Stimulated activated CD4-positive, alpha-beta T cell treated with anti-CD3 and anti-CD28 coated beads, Interleukin-1b, Interleukin-23, amount 100 ng/mL, for 24 hours (primary cell): Measurements from ENCODE around the gene SMARCA2.
"Not testable (repeated sequence)": the region's sequence is repeated elsewhere in the genome, so short reads cannot be mapped to it uniquely, and the experiment has no call there.

Experiments used
- DNase-seq, 4 experiments: peaks; one replicate each; pipeline ENCODE4 v3.0.0-alpha.2; 2020; ENCODE audit warnings: low read depth in 4 of 4, low spot score in 1 of 4

SMARCA2 gene

GRCh38 chr9:2138646-2139045 is 123.5 kb downstream of the SMARCA2 start:
- DNase-seq = no peak

DNA sequence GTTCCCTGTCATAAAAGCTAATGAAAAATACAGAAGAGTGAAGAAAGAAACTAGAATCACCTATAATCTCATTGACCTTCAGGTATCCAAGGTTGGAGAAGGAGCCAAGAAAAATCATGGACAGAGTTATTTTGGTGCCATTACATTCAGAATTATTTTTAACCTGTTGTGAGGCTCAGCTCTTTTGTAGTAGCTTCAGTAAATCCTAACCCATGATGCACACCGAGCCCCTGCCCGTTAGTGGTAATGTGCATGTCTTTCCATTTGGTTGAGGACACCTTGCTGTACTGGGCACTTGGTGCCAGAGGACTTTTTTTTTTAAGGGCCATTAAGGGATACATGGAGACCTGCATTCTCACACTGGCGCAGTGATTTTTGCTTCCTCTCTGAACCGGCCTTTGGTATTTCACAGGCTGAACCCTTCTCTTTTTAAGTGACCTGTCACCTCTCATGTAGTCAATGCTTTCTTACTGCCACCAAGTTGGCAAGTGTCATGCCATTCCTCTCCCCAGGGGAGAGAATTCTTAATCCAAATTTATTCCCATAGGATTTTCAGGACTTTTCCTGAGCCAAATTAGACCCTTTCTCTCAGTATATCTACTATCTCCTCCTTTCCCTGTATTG is 125.6 kb downstream of the SMARCA2 start:
- DNase-seq = no peak

- no peak for DNase-seq
These were observed 127.1 kb downstream of the SMARCA2 start for GRCh38 chr9:2142212-2142611.

DNA sequence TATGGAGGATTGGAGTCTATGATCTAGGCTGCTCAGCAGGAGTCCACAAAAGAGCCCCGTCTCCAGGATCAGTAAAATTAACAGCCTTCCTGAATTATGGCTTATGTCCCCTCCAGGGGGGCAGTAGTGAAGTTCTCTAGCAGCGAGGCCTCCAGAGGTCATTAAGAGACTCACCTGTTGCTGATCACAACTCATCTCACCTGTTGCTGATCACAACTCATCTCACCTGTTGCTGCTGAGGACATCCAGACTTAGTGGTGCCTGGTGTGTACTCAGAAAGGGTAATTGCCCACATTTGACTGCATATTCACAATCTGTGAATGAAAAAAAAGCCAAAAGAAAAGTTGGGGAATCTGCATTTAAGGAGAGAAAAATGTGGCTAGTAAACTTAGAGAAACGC is 129.5 kb downstream of the SMARCA2 start:
- no peak for DNase-seq

- DNase-seq = no peak
These were observed 130.6 kb downstream of the SMARCA2 start for GRCh38 chr9:2145746-2146145.

DNA sequence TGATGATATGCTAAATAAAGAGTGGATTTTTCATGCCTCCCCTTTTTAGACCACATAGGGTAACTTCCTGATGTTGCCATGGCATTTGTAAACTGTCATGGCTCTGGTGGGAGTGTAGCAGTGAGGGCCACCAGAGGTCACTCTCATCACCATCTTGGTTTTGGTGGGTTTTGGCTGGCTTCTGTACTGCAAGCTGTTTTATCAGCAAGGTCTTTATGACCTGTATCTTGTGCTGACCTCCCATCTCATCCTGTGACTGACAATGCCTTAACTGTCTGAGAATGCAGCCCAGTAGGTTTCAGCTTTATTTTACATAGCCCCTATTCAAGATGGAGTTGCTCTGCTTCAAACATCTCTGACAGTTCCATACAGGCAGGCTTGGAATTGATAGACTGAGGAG is 131.6 kb downstream of the SMARCA2 start:
- DNase-seq = not testable (repeated sequence)

DNA sequence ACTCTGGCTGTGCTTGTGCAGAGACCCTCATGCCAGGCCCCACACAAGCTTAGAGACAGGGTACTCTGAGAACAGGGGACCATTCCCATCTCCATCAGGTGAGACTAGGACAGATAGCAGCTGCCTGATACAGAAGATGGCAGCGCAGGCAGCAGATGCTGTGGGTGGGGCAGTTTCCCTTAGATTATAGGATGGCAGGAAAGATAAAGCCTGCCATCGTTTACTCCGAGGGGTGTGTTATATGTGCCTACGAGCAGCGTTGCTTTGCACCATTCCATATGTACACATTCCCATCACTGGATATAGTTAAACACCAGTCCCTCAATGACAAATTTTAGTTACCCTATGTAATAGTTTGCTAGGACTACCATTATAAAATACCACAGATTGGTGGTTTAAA is 135.2 kb downstream of the SMARCA2 start:
- no peak for DNase-seq

DNA sequence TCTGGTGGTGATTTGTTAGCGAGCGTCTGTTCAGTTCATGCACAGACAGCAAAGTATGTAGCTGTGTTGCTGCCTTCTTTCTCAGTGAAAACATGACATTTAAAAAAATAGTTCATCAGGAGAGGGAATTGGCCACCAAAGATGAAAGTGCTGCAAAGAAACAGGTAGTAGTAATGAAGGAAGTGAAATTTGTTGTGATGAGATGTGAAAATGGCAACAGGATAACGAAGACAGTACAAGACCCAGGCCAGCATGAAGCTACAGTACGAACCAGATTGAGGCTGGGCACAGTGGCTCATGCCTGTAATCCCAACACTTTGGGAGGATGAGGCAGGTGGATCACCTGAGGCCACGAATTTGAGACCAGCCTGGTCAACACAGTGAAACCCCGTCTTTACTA is 136.0 kb downstream of the SMARCA2 start:
- DNase-seq = no peak

DNA sequence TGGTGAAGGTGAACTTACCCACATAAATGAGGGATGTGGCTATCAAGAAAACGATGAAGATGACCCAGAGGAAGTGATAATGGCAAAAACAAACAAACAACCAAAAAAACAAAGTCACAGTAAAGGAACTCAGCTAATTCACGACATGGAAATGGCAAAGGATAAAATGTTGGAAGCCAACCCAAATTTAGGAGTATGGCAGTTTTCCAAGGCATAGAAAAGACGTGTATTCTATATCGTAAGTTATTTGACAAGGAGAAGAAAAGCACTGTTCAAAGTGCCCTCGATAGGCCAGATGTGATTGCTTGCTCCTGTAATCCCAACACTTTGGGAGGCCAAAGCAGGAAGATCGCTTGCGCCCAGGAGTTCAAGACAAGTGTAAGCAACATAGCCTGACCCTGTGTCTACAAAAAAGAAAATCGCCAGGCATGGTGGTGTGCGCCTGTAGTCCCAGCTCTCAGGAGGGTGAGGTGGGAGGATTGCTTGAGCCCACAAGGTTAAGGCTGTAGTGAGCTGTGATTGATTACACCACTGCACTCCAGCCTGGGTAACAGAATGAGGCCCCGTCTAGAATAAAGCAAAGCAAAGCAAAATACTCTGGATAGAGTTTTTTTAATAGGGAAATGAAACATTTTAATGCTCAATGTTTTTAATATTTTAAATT is 138.0 kb downstream of the SMARCA2 start:
- DNase-seq = no peak

DNA sequence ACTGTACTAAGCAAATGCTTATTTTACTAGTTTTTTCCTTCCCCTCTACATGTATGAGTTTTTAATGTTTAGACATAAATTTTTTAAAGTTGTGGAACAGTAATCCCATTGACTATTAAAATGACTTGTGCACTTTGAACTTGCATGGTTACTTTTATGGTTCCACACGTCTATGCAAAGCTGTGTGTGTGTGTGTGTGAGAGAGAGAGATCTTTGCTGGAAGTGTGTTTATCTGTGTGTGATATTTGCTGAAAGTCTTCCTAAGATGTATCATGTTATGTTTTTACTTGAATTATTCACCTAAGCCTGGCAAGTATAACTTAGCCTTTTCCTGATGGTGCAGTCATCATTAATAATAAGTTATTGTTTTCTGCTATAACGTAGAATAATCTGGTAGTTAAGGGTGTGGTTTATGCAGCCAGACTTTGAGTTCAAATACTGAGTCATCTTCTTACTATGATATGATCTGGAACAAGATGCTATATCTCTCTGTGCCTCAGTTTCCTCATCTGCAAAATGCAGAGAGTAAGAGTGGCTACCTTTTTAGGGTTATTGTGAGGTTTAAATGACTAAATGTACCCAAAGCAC is 138.6 kb downstream of the SMARCA2 start:
- DNase-seq = no peak

DNA sequence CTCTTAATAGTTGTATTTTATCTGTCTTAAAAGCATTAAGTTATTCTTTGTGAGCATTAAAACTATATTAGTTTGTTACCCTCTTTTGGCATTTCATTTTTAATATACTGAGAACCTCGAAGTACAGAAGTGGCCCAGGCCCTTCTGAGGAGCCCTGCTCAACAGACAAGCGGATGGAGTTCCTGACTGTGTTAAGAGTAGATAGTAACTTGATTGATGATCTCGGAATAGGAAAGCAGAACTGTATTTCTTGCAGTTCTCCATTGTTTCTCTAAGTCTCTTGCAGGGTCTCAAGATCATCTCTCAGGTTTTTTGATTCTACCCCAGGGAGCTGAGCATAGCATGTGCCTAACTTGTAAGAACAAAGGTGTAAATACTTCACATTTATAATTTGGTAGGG is 139.6 kb downstream of the SMARCA2 start:
- DNase-seq = no peak

- DNase-seq = no peak
These were observed 140.8 kb downstream of the SMARCA2 start for GRCh38 chr9:2155966-2156365.

DNA sequence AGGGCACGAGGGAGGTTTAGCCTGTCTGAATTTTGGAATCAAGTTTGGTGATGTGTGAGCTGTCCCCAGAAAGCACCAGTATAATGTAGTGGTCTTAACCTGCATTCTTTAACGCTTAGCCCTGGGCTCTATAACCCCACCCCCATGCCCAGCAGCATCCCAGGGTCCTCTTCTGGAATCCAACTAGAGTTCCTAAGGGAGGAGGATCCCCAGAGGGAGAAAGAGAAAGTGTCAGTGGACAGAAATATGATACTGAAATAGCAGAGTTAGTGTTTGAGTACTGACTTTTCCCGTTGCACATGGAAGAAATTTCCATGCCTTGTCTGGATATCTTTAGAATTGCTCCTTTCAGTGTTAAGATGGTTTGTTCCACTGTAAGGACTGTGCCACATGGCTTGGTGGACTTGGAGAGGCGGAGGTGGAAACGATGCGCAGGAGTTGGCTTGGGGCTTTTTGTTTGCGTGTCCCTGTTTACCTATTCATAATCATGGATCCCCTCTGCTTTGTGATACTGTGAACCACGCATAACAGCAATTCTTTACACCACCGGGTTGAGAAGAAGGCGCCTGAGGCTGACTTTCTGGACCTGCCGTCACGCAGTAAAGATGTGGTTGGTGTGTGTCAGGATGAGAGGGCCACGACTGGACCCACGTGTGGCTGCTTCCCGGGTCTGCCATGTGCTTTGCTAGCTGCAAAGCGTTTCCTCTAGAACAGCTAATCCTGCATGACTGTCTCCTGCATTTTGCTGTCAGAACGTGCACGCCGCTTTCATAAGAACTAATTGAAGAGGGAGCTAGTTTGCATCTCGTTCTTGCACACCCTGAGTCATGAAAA is 142.3 kb downstream of the SMARCA2 start:
- peak; percentile 22 to 37 (median 29) for DNase-seq

DNA sequence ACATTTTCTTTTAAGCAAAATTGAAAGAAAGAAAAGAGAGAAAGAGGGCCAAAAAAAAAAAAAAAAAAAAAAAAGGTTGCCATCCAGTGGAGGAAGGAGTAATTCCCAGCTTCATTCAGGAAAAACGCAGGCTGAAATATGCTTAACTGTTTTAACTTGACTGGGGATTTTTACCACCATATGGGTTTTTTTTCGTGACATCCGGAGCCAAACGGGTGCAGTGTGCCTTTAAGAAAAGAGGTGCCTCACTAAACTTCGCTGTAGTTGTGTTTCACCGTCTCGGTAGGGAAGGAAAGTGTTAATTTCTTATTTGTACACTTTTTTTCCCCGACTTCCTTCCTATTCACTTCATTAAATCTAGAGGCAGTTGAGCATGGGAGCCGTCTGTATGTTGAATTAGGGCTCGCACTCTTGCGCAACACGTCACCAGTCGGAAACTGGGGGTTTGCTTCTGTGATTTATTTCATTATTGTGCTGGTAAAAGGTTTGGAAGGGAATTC is 143.0 kb downstream of the SMARCA2 start:
- DNase-seq = peak in 1 of 4 experiments; percentile 9

GRCh38 chr9:2158766-2159430 is 143.8 kb downstream of the SMARCA2 start:
- no peak for DNase-seq

- DNase-seq = no peak
These were observed 144.6 kb downstream of the SMARCA2 start for GRCh38 chr9:2159521-2160454.

DNA sequence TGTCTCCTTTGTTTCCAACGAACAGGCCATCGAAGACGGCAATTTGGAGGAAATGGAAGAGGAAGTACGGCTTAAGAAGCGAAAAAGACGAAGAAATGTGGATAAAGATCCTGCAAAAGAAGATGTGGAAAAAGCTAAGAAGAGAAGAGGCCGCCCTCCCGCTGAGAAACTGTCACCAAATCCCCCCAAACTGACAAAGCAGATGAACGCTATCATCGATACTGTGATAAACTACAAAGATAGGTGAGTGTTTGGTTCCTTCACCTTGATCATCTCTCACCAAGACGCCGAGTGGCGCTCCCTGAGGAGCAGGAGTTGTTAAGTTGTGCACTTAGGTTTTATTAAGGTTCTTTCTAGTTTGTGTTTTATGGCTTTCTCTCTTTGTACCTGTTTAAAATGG is 146.5 kb downstream of the SMARCA2 start:
- no peak for DNase-seq

DNA sequence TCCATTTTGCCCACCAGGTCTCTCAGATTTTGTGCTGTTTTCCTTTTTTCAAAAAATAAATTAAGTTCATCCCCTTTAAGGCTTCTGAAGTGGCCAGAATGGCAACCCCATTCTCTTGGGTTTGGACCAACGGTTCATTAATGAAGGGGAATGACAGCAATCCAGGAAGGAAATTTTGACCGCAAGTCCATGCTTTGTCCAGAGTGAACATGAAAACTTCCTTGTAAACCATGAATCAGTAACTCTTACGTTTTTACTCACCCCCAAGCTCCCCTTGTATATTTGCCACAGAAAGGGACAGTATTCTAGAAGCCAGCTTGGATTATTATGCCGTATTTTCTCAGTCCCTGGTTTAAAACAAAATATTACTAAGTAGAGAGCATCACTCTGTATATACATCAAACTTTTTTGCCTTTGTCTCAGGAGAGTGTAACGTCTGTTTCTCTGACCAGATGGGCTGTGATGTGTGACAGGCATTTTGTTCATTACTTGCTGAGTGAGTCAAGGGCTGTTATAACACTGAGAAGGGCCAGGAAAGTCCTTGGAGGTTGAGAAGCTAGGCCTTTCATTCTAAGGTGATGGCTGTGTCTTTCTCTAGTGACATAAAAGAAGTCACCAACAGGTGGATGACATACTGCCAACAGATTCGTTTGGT is 148.2 kb downstream of the SMARCA2 start:
- DNase-seq = no peak

GRCh38 chr9:2164268-2164667 is 149.1 kb downstream of the SMARCA2 start:
- no peak for DNase-seq
